Activated B cell treated with CpG ODN at 0.5 μM for 24 hours (primary cell): ENCODE measurements around the gene SMARCA1. TPM values are rescaled to one million over a fixed set of nuclear protein-coding genes. Genes with fewer than 3 reads are reported as not detected.

Source experiments
- ATAC-seq: fragments of 200-7000 bp; cut with Tn5 transposase; one replicate; pipeline ENCODE4 v1.10.0; 2021; ENCODE audit warnings: low read depth, mild to moderate bottlenecking, moderate library complexity
- CTCF ChIA-PET: fragments of 350-600 bp; sonication (Branson Sonifier 250); formaldehyde crosslinking; loops from one replicate; lab custom pipeline; 2021; ENCODE audit warnings: antibody characterized with exemption; lab: Charles Lee
- POLR2A ChIA-PET: fragments of 350-600 bp; sonication (Branson Sonifier 250); formaldehyde crosslinking; loops from one replicate; lab custom pipeline; 2021; ENCODE audit warnings: antibody characterized with exemption; lab: Charles Lee
- DNase-seq: peaks from one replicate; pipeline ENCODE4 v3.0.0; 2022
- H3K27ac Mint-ChIP-seq: one replicate; pipeline ENCODE4 v1.8.0; 2020; ENCODE audit warnings: mixed read lengths
- H3K27me3 Mint-ChIP-seq: one replicate; pipeline ENCODE4 v1.8.0; 2021; ENCODE audit warnings: mixed read lengths
- H3K36me3 Mint-ChIP-seq: one replicate; pipeline ENCODE4 v1.8.0; 2021; ENCODE audit warnings: low read depth, mixed read lengths
- H3K4me1 Mint-ChIP-seq: one replicate; pipeline ENCODE4 v1.8.0; 2021; ENCODE audit warnings: mixed read lengths
- H3K4me3 Mint-ChIP-seq: one replicate; pipeline ENCODE4 v1.8.0; 2020; ENCODE audit warnings: mild to moderate bottlenecking, mixed read lengths
- H3K9me3 Mint-ChIP-seq: one replicate; pipeline ENCODE4 v1.8.0; 2020; ENCODE audit warnings: mixed read lengths
- intact Hi-C: fragments of 100-400 bp; cut with micrococcal nuclease; formaldehyde crosslinking; loops from one replicate; pipeline ENCODE4 v1.15.1; 2024
- total RNA-seq: library from RNA; stranded (reverse); gene quantifications from 2 replicates; pipeline ENCODE4 v1.2.3, GENCODE V29; 2022
- TF ChIP-seq, protein P1 (sequence below): fragments of 200-600 bp; IDR thresholded peaks from one replicate; pipeline ENCODE4 v1.8.0; 2022; ENCODE audit warnings: antibody characterized with exemption, mild to moderate bottlenecking

The SMARCA1 gene
- total RNA-seq, 1 donor from 2014 or later: 1.1 TPM

DNA sequence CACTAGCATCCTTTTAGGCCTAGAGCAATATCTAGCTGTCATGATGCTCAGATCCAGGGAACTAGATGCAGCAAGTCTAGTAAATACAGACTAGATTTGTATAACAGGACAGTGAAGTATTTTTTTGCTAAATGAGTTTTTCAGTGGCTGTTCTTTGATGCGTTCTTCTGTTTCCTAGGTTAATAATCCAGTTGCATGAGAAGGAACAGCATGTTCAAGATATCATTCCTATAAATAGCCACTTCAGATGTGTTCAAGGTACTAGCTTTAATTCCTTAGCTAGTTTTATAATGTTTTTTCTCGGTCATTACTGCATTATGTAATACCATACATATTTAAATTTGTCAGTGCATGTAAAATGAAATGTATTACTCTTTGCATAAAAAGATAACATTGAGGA, 21.5 kb upstream of the SMARCA1 start:
- ATAC-seq (no peak), DNase-seq (no peak)
- H3K4me3 Mint-ChIP-seq: no peak overlapping the region
- peaks cover 5% of the 10 kb centered on the region for H3K4me1 Mint-ChIP-seq
- intact Hi-C loops: no loop called here
- no peaks in the 10 kb centered on the region for H3K9me3 Mint-ChIP-seq
- peaks cover 7% of the 10 kb centered on the region for H3K36me3 Mint-ChIP-seq
- no peak overlapping the region for H3K27ac Mint-ChIP-seq
- H3K27me3 Mint-ChIP-seq: no peaks in the 10 kb centered on the region
- ChIA-PET CTCF (no interaction called here), POLR2A (no interaction called here)
- TF ChIP-seq, protein P1, sequence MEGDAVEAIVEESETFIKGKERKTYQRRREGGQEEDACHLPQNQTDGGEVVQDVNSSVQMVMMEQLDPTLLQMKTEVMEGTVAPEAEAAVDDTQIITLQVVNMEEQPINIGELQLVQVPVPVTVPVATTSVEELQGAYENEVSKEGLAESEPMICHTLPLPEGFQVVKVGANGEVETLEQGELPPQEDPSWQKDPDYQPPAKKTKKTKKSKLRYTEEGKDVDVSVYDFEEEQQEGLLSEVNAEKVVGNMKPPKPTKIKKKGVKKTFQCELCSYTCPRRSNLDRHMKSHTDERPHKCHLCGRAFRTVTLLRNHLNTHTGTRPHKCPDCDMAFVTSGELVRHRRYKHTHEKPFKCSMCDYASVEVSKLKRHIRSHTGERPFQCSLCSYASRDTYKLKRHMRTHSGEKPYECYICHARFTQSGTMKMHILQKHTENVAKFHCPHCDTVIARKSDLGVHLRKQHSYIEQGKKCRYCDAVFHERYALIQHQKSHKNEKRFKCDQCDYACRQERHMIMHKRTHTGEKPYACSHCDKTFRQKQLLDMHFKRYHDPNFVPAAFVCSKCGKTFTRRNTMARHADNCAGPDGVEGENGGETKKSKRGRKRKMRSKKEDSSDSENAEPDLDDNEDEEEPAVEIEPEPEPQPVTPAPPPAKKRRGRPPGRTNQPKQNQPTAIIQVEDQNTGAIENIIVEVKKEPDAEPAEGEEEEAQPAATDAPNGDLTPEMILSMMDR: no peak

DNA sequence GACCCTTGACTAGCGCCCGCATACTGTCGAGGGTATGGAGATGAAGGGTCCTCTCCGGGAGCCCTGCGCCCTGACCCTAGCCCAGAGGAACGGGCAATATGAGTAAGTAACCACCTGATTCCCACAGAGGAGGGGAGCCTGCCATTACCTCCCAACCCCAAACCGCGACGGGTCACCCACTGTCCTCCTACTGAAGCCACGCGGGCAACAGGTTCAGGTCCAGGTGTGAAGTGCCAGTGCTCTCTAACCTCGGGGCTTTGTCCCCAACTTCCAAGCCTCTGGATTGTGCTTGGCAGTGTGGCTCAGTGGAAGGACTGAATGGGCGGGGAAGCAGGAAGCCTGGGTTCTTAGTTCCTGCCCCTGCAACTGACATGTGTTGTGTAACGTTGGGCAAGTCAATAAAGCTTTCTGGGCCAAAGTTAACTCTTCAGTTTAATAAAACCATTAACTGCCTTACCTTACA, 17.5 kb upstream of the SMARCA1 start:
- no peaks in the 10 kb centered on the region for H3K36me3 Mint-ChIP-seq
- H3K4me1 Mint-ChIP-seq: peaks cover 5% of the 10 kb centered on the region
- no peak for DNase-seq
- ChIA-PET CTCF (no interaction called here), POLR2A (no interaction called here)
- ATAC-seq: peak; percentile 43
- TF ChIP-seq, protein P1: no peak
- intact Hi-C loops: loop anchor here (1.0 kb wide), 1 partner anchor 14 kb away; no protein-coding TSS in a partner anchor
- H3K4me3 Mint-ChIP-seq: peak overlapping the region; percentile 73
- H3K27me3 Mint-ChIP-seq: peaks cover 3% of the 10 kb centered on the region
- no peaks in the 10 kb centered on the region for H3K9me3 Mint-ChIP-seq
- no peak overlapping the region for H3K27ac Mint-ChIP-seq

DNA sequence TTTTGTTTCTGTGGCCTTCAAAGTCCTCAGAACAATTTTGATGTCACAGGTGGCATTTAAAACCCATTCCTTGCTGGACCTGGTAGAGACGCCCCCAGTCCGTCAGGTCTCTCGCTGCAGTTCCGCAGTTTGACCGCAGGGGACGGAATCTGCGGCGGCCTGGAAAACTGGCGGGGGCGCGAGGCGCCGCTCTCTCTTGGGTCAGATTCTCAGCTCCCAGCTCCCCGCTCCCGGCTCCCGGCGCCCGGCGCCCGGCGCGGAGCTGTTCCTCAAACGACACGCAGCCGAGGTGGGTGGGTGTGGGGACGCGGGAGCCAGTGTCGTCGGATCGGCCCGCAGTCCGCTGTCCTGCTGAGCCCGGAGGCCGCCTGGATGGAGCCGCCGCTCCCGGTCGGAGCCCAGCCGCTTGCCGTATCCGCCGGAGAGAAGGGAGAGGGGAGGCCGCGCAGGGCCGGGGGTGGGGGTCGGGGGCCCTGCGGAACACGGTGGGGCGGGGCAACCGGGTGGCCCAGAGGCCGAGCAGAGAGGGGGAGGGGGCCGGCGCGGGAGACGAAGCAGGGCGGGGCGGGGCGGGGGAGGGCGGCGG, 16.9 kb upstream of the SMARCA1 start, which contains the start of gene OCRL:
TSS of gene OCRL (plus strand) at position 192 of the 586 bp plus-strand sequence. CDS start at position 373, 181 bp downstream.
- TF ChIP-seq, protein P1: no peak
- peak; percentile 89 for ATAC-seq
- H3K36me3 Mint-ChIP-seq: no peaks in the 10 kb centered on the region
- ChIA-PET POLR2A (no interaction called here), CTCF (no interaction called here)
- no peak within 1 kb of the TSS for H3K27ac Mint-ChIP-seq
- H3K4me3 Mint-ChIP-seq: peak within 1 kb of the TSS; percentile 80
- H3K9me3 Mint-ChIP-seq: no peaks in the 10 kb centered on the region
- peak; percentile 37 for DNase-seq
- peaks cover 3% of the 10 kb centered on the region for H3K27me3 Mint-ChIP-seq
- intact Hi-C loops: loop anchor here (1.0 kb wide), 1 partner anchor 14 kb away; no protein-coding TSS in a partner anchor
- H3K4me1 Mint-ChIP-seq: peaks cover 5% of the 10 kb centered on the region

DNA sequence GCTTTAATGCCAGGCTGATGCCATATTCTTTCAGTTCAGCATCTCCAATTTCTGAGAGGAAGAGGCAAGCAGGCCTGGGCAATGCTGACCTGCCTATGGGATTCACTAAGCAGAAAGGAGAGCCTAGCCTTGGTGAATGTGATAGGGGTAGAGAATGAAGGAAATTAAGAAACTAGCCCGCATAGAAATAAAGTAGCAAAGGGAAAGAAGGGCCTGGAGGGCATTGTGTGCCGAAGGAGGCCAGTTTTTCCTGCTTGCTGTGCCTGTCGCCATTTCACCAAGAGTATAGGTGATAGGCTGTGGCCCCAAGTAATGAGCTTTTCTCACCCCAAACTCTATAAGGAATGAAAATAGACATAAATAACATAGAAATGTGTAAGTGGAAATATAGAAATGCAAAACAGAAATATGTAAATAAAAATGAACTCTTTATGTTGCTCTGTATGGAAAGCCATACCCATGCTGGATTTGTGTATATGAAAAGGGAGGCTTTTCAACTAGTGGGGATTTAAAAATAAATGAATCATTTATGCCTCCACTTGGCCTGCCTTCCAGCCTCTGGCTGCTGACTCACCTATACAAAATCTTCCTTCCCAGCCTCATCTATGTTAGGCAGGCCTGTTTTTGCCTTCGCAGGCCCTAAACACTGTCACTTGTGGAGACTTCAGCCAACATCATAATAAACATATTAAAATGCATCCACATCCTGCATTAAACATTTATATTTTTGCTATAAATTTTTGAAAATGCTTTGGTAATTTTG, 11.7 kb upstream of the SMARCA1 start:
- ChIA-PET CTCF (no interaction called here), POLR2A (no interaction called here)
- DNase-seq (no peak), ATAC-seq (no peak)
- Mint-ChIP-seq H3K36me3 (no peaks in the 10 kb centered on the region), H3K9me3 (no peaks in the 10 kb centered on the region), H3K27me3 (peaks cover 3% of the 10 kb centered on the region), H3K27ac (no peak overlapping the region), H3K4me1 (peaks cover 1% of the 10 kb centered on the region), H3K4me3 (no peak overlapping the region)
- intact Hi-C loops: no loop called here
- TF ChIP-seq, protein P1: no peak

- Mint-ChIP-seq H3K4me1 (no peaks in the 10 kb centered on the region), H3K27me3 (no peaks in the 10 kb centered on the region), H3K36me3 (no peaks in the 10 kb centered on the region), H3K27ac (no peak overlapping the region), H3K9me3 (no peaks in the 10 kb centered on the region), H3K4me3 (no peak overlapping the region)
- ATAC-seq (no peak), DNase-seq (no peak)
- TF ChIP-seq, protein P1: no peak
- ChIA-PET CTCF (no interaction called here), POLR2A (no interaction called here)
- intact Hi-C loops: no loop called here
These were observed 7.8 kb upstream of the SMARCA1 start for GRCh38 chrX:129531132-129531531.
